COLO668 (cell line): ENCODE data around the gene C1orf198.
A peak's percentile ranks its signal among the peaks of the same experiment; 100 is the strongest.

Experiments used
- DNase-seq: peaks from one replicate; lab custom pipeline; 2025; ENCODE audit not compliant: unreplicated experiment; lab: John Stamatoyannopoulos, UW

The C1orf198 gene

GRCh38 chr1:230867903-230868735, at the start of gene C1orf198:
C1orf198 (minus strand) TSS chr1:230868521; CDS start chr1:230868512, 9 bp downstream.
- DNase-seq = peak; percentile 91

- DNase-seq = peak; percentile 81
These were observed 49.2 kb upstream of the C1orf198 start for GRCh38 chr1:230917284-230918135.

- DNase-seq = no peak
These were observed 48.4 kb upstream of the C1orf198 start for GRCh38 chr1:230916587-230917283.

- DNase-seq = no peak
These were observed 46.8 kb upstream of the C1orf198 start for GRCh38 chr1:230915078-230915477.

- DNase-seq = no peak
These were observed 45.2 kb upstream of the C1orf198 start for GRCh38 chr1:230913496-230913895.

- DNase-seq = no peak
These were observed 42.4 kb upstream of the C1orf198 start for GRCh38 chr1:230910755-230911117.

GRCh38 chr1:230909974-230910754, 41.8 kb upstream of the C1orf198 start:
- no peak for DNase-seq

- DNase-seq = no peak
These were observed 39.3 kb upstream of the C1orf198 start for GRCh38 chr1:230907472-230908205.

GRCh38 chr1:230906226-230906625, 37.9 kb upstream of the C1orf198 start:
- no peak for DNase-seq

GRCh38 chr1:230905733-230906132, 37.4 kb upstream of the C1orf198 start:
- DNase-seq = no peak

- no peak for DNase-seq
These were observed 34.1 kb upstream of the C1orf198 start for GRCh38 chr1:230902349-230902923.

- DNase-seq = no peak
These were observed 33.4 kb upstream of the C1orf198 start for GRCh38 chr1:230901671-230902070.

GRCh38 chr1:230900984-230901383, 32.7 kb upstream of the C1orf198 start:
- no peak for DNase-seq

GRCh38 chr1:230899841-230900251, 31.5 kb upstream of the C1orf198 start:
- DNase-seq = no peak

- no peak for DNase-seq
These were observed 30.4 kb upstream of the C1orf198 start for GRCh38 chr1:230898748-230899147.

GRCh38 chr1:230898144-230898543, 29.8 kb upstream of the C1orf198 start:
- no peak for DNase-seq

- no peak for DNase-seq
These were observed 28.5 kb upstream of the C1orf198 start for GRCh38 chr1:230896779-230897178.

GRCh38 chr1:230895452-230895851, 27.1 kb upstream of the C1orf198 start:
- DNase-seq = no peak

- DNase-seq = no peak
These were observed 26.3 kb upstream of the C1orf198 start for GRCh38 chr1:230894664-230895063.

GRCh38 chr1:230894032-230894431, 25.7 kb upstream of the C1orf198 start:
- no peak for DNase-seq
